Caki2 (cell line): Measurements from ENCODE around the gene ZNF669. TPM values are rescaled to one million over a fixed set of nuclear protein-coding genes. Genes with fewer than 3 reads are reported as not detected.
"Not testable (repeated sequence)": the region's sequence is repeated elsewhere in the genome, so short reads cannot be mapped to it uniquely, and the experiment has no call there.

Experiments used
- DNase-seq: peaks from one replicate; pipeline ENCODE4 v3.0.0-alpha.2; 2015; ENCODE audit warnings: low read depth
- in situ Hi-C: cut with HindIII; loops from 2 replicates; pipeline ENCODE4 v1.10.0; 2016; ENCODE audit warnings: low sequenced_read_pairs, low pct_unique_long_range_greater_than_20kb, mixed read lengths
- total RNA-seq: library from RNA; depleted of rRNA; stranded (reverse); fragments of >200 nt; shearing (Covaris generic); gene quantifications from 2 replicates; pipeline ENCODE4 v1.2.3, GENCODE V29; 2014; ENCODE audit warnings: low replicate concordance; rRNA removed

The ZNF669 gene
- 5.6 and 12.8 TPM in 2 replicates for total RNA-seq

- peak; percentile 92 for DNase-seq
- in situ Hi-C loops, result no loop called here
Observed at GRCh38 chr1:247103859-247104591, at the start of gene ZNF669. TSS of gene ZNF669 (minus strand) at chr1:247104356. CDS start at chr1:247104199, 157 bp downstream.

- DNase-seq, result no peak
- in situ Hi-C loops, result no loop called here
Observed at GRCh38 chr1:247147781-247148180, 43.6 kb upstream of the ZNF669 start.

GRCh38 chr1:247147120-247147519 lies 43.0 kb upstream of the ZNF669 start:
- in situ Hi-C loops, result not testable (repeated sequence)

GRCh38 chr1:247146671-247147070 lies 42.5 kb upstream of the ZNF669 start:
- in situ Hi-C loops, result no loop called here
- no peak for DNase-seq

More at GRCh38 chr1:247147120-247147519, 43.0 kb upstream of the ZNF669 start:
- not testable (repeated sequence) for DNase-seq

- in situ Hi-C loops, result no loop called here
- no peak for DNase-seq
Observed at GRCh38 chr1:247145279-247145678, 41.1 kb upstream of the ZNF669 start.

GRCh38 chr1:247139557-247139956 lies 35.4 kb upstream of the ZNF669 start:
- in situ Hi-C loops, DNase-seq: not testable (repeated sequence)

- in situ Hi-C loops, result no loop called here
- DNase-seq, result no peak
Observed at GRCh38 chr1:247131236-247131635, 27.1 kb upstream of the ZNF669 start.

GRCh38 chr1:247127519-247128282 lies 23.5 kb upstream of the ZNF669 start:
- DNase-seq, in situ Hi-C loops: not testable (repeated sequence)

- in situ Hi-C loops, result not testable (repeated sequence)
Observed at GRCh38 chr1:247126601-247127000, 22.4 kb upstream of the ZNF669 start.

GRCh38 chr1:247126166-247126565 lies 22.0 kb upstream of the ZNF669 start:
- DNase-seq, in situ Hi-C loops: not testable (repeated sequence)

More at GRCh38 chr1:247126601-247127000, 22.4 kb upstream of the ZNF669 start:
- not testable (repeated sequence) for DNase-seq

- in situ Hi-C loops, result no loop called here
- no peak for DNase-seq
Observed at GRCh38 chr1:247121382-247121781, 17.2 kb upstream of the ZNF669 start.

GRCh38 chr1:247120408-247120668 lies 16.2 kb upstream of the ZNF669 start:
- DNase-seq, in situ Hi-C loops: not testable (repeated sequence)

GRCh38 chr1:247119600-247120407 lies 15.6 kb upstream of the ZNF669 start:
- in situ Hi-C loops, result no loop called here
- DNase-seq, result no peak

- in situ Hi-C loops, result no loop called here
Observed at GRCh38 chr1:247118946-247119446, 14.8 kb upstream of the ZNF669 start.

GRCh38 chr1:247115545-247115944 lies 11.4 kb upstream of the ZNF669 start:
- DNase-seq, result no peak
- in situ Hi-C loops, result no loop called here

More at GRCh38 chr1:247118946-247119446, 14.8 kb upstream of the ZNF669 start:
- DNase-seq, result no peak

GRCh38 chr1:247115141-247115510 lies 11.0 kb upstream of the ZNF669 start:
- DNase-seq, result no peak
- in situ Hi-C loops, result no loop called here

GRCh38 chr1:247114351-247115140 lies 10.4 kb upstream of the ZNF669 start:
- in situ Hi-C loops, result no loop called here

More at GRCh38 chr1:247114351-247115140, 10.4 kb upstream of the ZNF669 start:
- no peak for DNase-seq
